Measurements from ENCODE around the gene ANK3. TPM values are rescaled to one million over a fixed set of nuclear protein-coding genes. Genes with fewer than 3 reads are reported as not detected.
"Not testable (repeated sequence)": the region's sequence is repeated elsewhere in the genome, so short reads cannot be mapped to it uniquely, and the experiment has no call there.

ANK3 gene
- total RNA-seq, 1 experiment from 2014 or later, result 1.7 TPM

GRCh38 chr10:60096761-60097513 is 292.7 kb downstream of the ANK3 start:
- no peak for DNase-seq (ENCODE audit: low read depth)

GRCh38 chr10:60093317-60093716 is 296.4 kb downstream of the ANK3 start:
- DNase-seq (ENCODE audit: low read depth), result no peak

- no peak for DNase-seq (ENCODE audit: low read depth)
Measured at GRCh38 chr10:60086862-60087261, 302.8 kb downstream of the ANK3 start.

GRCh38 chr10:60086421-60086820 is 303.3 kb downstream of the ANK3 start:
- no peak for DNase-seq (ENCODE audit: low read depth)

- no peak for DNase-seq (ENCODE audit: low read depth)
Measured at GRCh38 chr10:60082744-60083344, 306.8 kb downstream of the ANK3 start.

GRCh38 chr10:60082341-60082740 is 307.3 kb downstream of the ANK3 start:
- no peak for DNase-seq (ENCODE audit: low read depth)

GRCh38 chr10:60073781-60074656 is 315.7 kb downstream of the ANK3 start:
- no peak for DNase-seq (ENCODE audit: low read depth)

GRCh38 chr10:60073397-60073780 is 316.3 kb downstream of the ANK3 start:
- DNase-seq (ENCODE audit: low read depth), result no peak

- DNase-seq (ENCODE audit: low read depth), result no peak
Measured at GRCh38 chr10:60069311-60069710, 320.4 kb downstream of the ANK3 start.

- no peak for DNase-seq (ENCODE audit: low read depth)
Measured at GRCh38 chr10:60050366-60050765, 339.3 kb downstream of the ANK3 start.

- DNase-seq (ENCODE audit: low read depth), result peak; percentile 20
Measured at GRCh38 chr10:60048091-60048501, 341.6 kb downstream of the ANK3 start.

- DNase-seq (ENCODE audit: low read depth), result no peak
Measured at GRCh38 chr10:60045571-60045970, 344.1 kb downstream of the ANK3 start.

GRCh38 chr10:60044971-60045370 is 344.7 kb downstream of the ANK3 start:
- DNase-seq (ENCODE audit: low read depth), result no peak

- DNase-seq (ENCODE audit: low read depth), result no peak
Measured at GRCh38 chr10:60044242-60044641, 345.4 kb downstream of the ANK3 start.

- DNase-seq (ENCODE audit: low read depth), result no peak
Measured at GRCh38 chr10:60043561-60044241, 346.0 kb downstream of the ANK3 start.

GRCh38 chr10:60042914-60043313 is 346.8 kb downstream of the ANK3 start:
- DNase-seq (ENCODE audit: low read depth), result no peak

- no peak for DNase-seq (ENCODE audit: low read depth)
Measured at GRCh38 chr10:60042262-60042661, 347.4 kb downstream of the ANK3 start.

- DNase-seq (ENCODE audit: low read depth), result no peak
Measured at GRCh38 chr10:60041489-60042133, 348.1 kb downstream of the ANK3 start.

GRCh38 chr10:60040014-60040662 is 349.5 kb downstream of the ANK3 start:
- no peak for DNase-seq (ENCODE audit: low read depth)

GRCh38 chr10:60035984-60036383 is 353.7 kb downstream of the ANK3 start:
- no peak for DNase-seq (ENCODE audit: low read depth)

- not testable (repeated sequence) for DNase-seq (ENCODE audit: low read depth)
Measured at GRCh38 chr10:60035375-60035774, 354.3 kb downstream of the ANK3 start.
